SK-N-SH treated with all-trans-retinoic acid at 6 μM for 48 hours (cell line): ENCODE results near the gene CEP250.

Experiments used
- ATAC-seq: fragments of 200-7000 bp; cut with Tn5 transposase; 3 replicates; pipeline ENCODE4 v1.9.1; 2020; ENCODE audit warnings: mild to moderate bottlenecking, moderate library complexity
- ARNTL ChIP-seq: fragments of 450-650 bp; formaldehyde crosslinking; IDR thresholded peaks from 2 replicates; pipeline ENCODE4 v1.5.0; 2020; ENCODE audit warnings: low read depth, mild to moderate bottlenecking, moderate library complexity, borderline replicate concordance
- BACH2 ChIP-seq: fragments of 250-450 bp; sonication (Bioruptor Pico); IDR thresholded peaks from 2 replicates; pipeline ENCODE4 v1.9.0; 2021; ENCODE audit warnings: mild to moderate bottlenecking, borderline replicate concordance
- CREB5 ChIP-seq: fragments of 250-450 bp; sonication (Bioruptor Pico); IDR thresholded peaks from 2 replicates; pipeline ENCODE4 v1.5.1; 2020; ENCODE audit warnings: low read depth, mild to moderate bottlenecking, moderate library complexity
- CSDC2 ChIP-seq: fragments of 250-450 bp; sonication (Bioruptor Pico); IDR thresholded peaks from 2 replicates; pipeline ENCODE4 v1.5.0; 2020; ENCODE audit warnings: mild to moderate bottlenecking, moderate library complexity
- CSRNP3 ChIP-seq: fragments of 250-450 bp; sonication (Bioruptor Pico); IDR thresholded peaks from 2 replicates; pipeline ENCODE4 v1.5.1; 2021; ENCODE audit warnings: mild to moderate bottlenecking, moderate library complexity
- ESRRG ChIP-seq: fragments of 250-450 bp; sonication (Bioruptor Pico); IDR thresholded peaks from 2 replicates; pipeline ENCODE4 v1.6.1; 2021; ENCODE audit warnings: mild to moderate bottlenecking
- GLIS3 ChIP-seq: fragments of 250-450 bp; sonication (Bioruptor Pico); IDR thresholded peaks from 2 replicates; pipeline ENCODE4 v1.5.0; 2020; ENCODE audit warnings: mild to moderate bottlenecking, moderate library complexity
- ISL1 ChIP-seq: fragments of 250-450 bp; sonication (Bioruptor Pico); IDR thresholded peaks from 2 replicates; pipeline ENCODE4 v2.1.2; 2022; ENCODE audit warnings: mild to moderate bottlenecking, moderate library complexity
- OSR1 ChIP-seq: fragments of 250-450 bp; sonication (Bioruptor Pico); IDR thresholded peaks from 2 replicates; pipeline ENCODE4 v1.8.0; 2022; ENCODE audit warnings: moderate library complexity, mild to moderate bottlenecking, inconsistent platforms
- PATZ1 ChIP-seq: fragments of 250-450 bp; sonication (Bioruptor Pico); IDR thresholded peaks from 2 replicates; pipeline ENCODE4 v1.8.0; 2020; ENCODE audit warnings: mild to moderate bottlenecking, moderate library complexity, borderline replicate concordance
- PPARA ChIP-seq: fragments of 250-450 bp; sonication (Bioruptor Pico); IDR thresholded peaks from 2 replicates; pipeline ENCODE4 v1.5.0; 2020; ENCODE audit warnings: mild to moderate bottlenecking, borderline replicate concordance
- RARB ChIP-seq: fragments of 250-450 bp; sonication (Bioruptor Pico); IDR thresholded peaks from 2 replicates; pipeline ENCODE4 v1.8.0; 2021; ENCODE audit warnings: mild to moderate bottlenecking, moderate library complexity
- SNAI2 ChIP-seq: fragments of 250-450 bp; sonication (Bioruptor Pico); IDR thresholded peaks from 2 replicates; pipeline ENCODE4 v1.5.0; 2020; ENCODE audit warnings: mild to moderate bottlenecking, moderate library complexity
- TCF4 ChIP-seq: fragments of 250-450 bp; sonication (Bioruptor Pico); IDR thresholded peaks from 2 replicates; pipeline ENCODE4 v1.8.0; 2021; ENCODE audit warnings: mild to moderate bottlenecking, moderate library complexity, borderline replicate concordance
- TOX ChIP-seq: fragments of 250-450 bp; sonication (Bioruptor Pico); IDR thresholded peaks from 2 replicates; pipeline ENCODE4 v1.8.0; 2021; ENCODE audit warnings: mild to moderate bottlenecking, moderate library complexity, borderline replicate concordance
- ZC3H10 ChIP-seq: fragments of 250-450 bp; sonication (Bioruptor Pico); IDR thresholded peaks from 2 replicates; pipeline ENCODE4 v1.5.1; 2021; ENCODE audit warnings: mild to moderate bottlenecking, moderate library complexity
- ZFP3 ChIP-seq: fragments of 250-450 bp; sonication (Bioruptor Pico); IDR thresholded peaks from 2 replicates; pipeline ENCODE4 v1.5.0; 2020; ENCODE audit warnings: mild to moderate bottlenecking, moderate library complexity
- ZFP30 ChIP-seq: fragments of 450-650 bp; formaldehyde crosslinking; IDR thresholded peaks from 2 replicates; pipeline ENCODE4 v1.5.0; 2022; ENCODE audit warnings: mild to moderate bottlenecking, moderate library complexity
- ZNF565 ChIP-seq: fragments of 450-650 bp; formaldehyde crosslinking; conservative IDR thresholded peaks from 2 replicates; pipeline ENCODE4 v1.5.0; 2020; ENCODE audit warnings: low read depth, mild to moderate bottlenecking, moderate library complexity
- ZNF70 ChIP-seq: fragments of 450-650 bp; formaldehyde crosslinking; IDR thresholded peaks from 2 replicates; pipeline ENCODE4 v1.5.0; 2020; ENCODE audit warnings: mild to moderate bottlenecking, moderate library complexity
- ZNF8 ChIP-seq: fragments of 450-650 bp; formaldehyde crosslinking; IDR thresholded peaks from 2 replicates; pipeline ENCODE4 v1.5.0; 2020; ENCODE audit warnings: mild to moderate bottlenecking, moderate library complexity
- TF ChIP-seq, protein P1 (sequence below): fragments of 250-450 bp; sonication (Bioruptor Pico); IDR thresholded peaks from 2 replicates; pipeline ENCODE4 v1.5.0; 2020; ENCODE audit warnings: mild to moderate bottlenecking, moderate library complexity
- TF ChIP-seq, protein P2 (sequence below): fragments of 250-450 bp; sonication (Bioruptor Pico); IDR thresholded peaks from 2 replicates; pipeline ENCODE4 v1.8.0; 2021; ENCODE audit warnings: low read depth, mild to moderate bottlenecking, moderate library complexity, borderline replicate concordance

The CEP250 gene

DNA sequence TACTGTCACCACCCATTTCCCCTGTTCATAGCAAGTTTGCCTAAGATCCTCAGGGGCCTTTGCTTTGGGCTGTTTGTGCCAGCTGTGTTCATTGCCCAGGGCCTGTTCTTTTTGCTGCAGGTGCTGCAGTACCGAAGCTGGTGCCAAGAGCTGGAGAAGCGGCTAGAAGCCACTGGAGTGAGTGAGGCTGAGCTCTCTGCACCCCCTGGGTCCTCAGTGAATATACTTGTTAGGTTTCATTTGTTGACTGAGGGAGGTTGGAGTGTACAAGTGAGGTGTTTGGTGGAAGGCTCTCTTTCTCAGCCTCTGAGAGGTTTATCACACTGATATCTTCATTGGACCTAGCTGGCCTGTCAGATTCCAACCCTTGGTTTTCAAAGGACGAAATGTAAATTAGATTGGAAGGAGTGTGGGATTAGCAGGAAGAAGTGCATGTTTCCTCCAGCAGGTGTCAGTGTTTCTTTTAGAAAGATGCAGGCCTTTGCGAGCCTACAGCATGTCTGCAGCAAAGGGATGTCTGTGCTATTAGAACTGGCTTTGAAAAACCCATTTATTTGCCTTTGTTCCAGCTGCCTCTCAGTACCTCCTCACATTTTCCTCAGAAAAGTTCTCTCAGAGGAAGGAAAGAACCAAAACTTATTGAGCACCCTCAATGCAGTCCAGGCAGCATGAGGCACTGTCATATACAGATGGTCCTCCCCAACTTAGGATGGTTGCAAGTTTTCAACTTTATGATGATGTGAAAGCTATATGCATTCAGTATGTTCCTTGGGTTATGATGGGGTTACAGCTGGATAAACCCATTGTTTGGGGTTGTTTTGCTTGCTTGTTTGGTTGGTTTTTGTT lies 8.3 kb downstream of the CEP250 start:
- peak; percentile 94 for ATAC-seq
- TF ChIP-seq TCF4 (CRISPR knock-in tag) = no peak
- TF ChIP-seq CSDC2 (CRISPR knock-in tag) = no peak
- TF ChIP-seq PATZ1 = no peak
- TF ChIP-seq, protein P1, sequence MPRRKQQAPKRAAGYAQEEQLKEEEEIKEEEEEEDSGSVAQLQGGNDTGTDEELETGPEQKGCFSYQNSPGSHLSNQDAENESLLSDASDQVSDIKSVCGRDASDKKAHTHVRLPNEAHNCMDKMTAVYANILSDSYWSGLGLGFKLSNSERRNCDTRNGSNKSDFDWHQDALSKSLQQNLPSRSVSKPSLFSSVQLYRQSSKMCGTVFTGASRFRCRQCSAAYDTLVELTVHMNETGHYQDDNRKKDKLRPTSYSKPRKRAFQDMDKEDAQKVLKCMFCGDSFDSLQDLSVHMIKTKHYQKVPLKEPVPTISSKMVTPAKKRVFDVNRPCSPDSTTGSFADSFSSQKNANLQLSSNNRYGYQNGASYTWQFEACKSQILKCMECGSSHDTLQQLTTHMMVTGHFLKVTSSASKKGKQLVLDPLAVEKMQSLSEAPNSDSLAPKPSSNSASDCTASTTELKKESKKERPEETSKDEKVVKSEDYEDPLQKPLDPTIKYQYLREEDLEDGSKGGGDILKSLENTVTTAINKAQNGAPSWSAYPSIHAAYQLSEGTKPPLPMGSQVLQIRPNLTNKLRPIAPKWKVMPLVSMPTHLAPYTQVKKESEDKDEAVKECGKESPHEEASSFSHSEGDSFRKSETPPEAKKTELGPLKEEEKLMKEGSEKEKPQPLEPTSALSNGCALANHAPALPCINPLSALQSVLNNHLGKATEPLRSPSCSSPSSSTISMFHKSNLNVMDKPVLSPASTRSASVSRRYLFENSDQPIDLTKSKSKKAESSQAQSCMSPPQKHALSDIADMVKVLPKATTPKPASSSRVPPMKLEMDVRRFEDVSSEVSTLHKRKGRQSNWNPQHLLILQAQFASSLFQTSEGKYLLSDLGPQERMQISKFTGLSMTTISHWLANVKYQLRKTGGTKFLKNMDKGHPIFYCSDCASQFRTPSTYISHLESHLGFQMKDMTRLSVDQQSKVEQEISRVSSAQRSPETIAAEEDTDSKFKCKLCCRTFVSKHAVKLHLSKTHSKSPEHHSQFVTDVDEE = no peak
- no peak for TF ChIP-seq ZC3H10 (CRISPR knock-in tag)
- TF ChIP-seq SNAI2 = no peak
- TF ChIP-seq, protein P2, sequence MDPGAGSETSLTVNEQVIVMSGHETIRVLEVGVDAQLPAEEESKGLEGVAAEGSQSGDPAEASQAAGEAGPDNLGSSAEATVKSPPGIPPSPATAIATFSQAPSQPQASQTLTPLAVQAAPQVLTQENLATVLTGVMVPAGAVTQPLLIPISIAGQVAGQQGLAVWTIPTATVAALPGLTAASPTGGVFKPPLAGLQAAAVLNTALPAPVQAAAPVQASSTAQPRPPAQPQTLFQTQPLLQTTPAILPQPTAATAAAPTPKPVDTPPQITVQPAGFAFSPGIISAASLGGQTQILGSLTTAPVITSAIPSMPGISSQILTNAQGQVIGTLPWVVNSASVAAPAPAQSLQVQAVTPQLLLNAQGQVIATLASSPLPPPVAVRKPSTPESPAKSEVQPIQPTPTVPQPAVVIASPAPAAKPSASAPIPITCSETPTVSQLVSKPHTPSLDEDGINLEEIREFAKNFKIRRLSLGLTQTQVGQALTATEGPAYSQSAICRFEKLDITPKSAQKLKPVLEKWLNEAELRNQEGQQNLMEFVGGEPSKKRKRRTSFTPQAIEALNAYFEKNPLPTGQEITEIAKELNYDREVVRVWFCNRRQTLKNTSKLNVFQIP (CRISPR knock-in tag) = no peak
- no peak for TF ChIP-seq ZNF8
- no peak for TF ChIP-seq CREB5 (CRISPR knock-in tag)
- TF ChIP-seq ZNF70 (CRISPR knock-in tag) = no peak
- TF ChIP-seq TOX (CRISPR knock-in tag) = no peak
- no peak for TF ChIP-seq ESRRG (CRISPR knock-in tag)
- no peak for TF ChIP-seq ARNTL (CRISPR knock-in tag)
- no peak for TF ChIP-seq CSRNP3
- no peak for TF ChIP-seq ZNF565
- TF ChIP-seq BACH2 (CRISPR knock-in tag) = no peak
- TF ChIP-seq ISL1 = no peak
- TF ChIP-seq OSR1 = no peak

- no peak for ATAC-seq
- TF ChIP-seq CSDC2 (CRISPR knock-in tag) (no peak), RARB (CRISPR knock-in tag) (no peak), ZFP30 (CRISPR knock-in tag) (no peak), PPARA (CRISPR knock-in tag) (no peak), GLIS3 (CRISPR knock-in tag) (no peak), BACH2 (CRISPR knock-in tag) (no peak), ESRRG (CRISPR knock-in tag) (no peak), ISL1 (no peak), ZNF70 (CRISPR knock-in tag) (no peak), ZNF565 (no peak), TCF4 (CRISPR knock-in tag) (no peak), TOX (CRISPR knock-in tag) (no peak), ZFP3 (CRISPR knock-in tag) (no peak), ARNTL (CRISPR knock-in tag) (no peak), CREB5 (CRISPR knock-in tag) (no peak), ZNF8 (no peak), SNAI2 (no peak)
- TF ChIP-seq, protein P1 = no peak
- TF ChIP-seq, protein P2 (CRISPR knock-in tag) = no peak
Measured at GRCh38 chr20:35465976-35466375, 10.6 kb downstream of the CEP250 start.
